NOMO-1 (cell line): ENCODE measurements around the gene UBR3.

Experiments
- DNase-seq, 2 experiments: peaks; one replicate each; lab custom pipeline; 2025; ENCODE audit not compliant: unreplicated experiment in 2 of 2; lab: John Stamatoyannopoulos, UW

Gene UBR3

GRCh38 chr2:170031288-170031687 is 204.0 kb downstream of the UBR3 start:
- DNase-seq: no peak

GRCh38 chr2:170034596-170034995 is 207.3 kb downstream of the UBR3 start:
- no peak for DNase-seq

GRCh38 chr2:170038734-170039133 is 211.5 kb downstream of the UBR3 start:
- no peak for DNase-seq

GRCh38 chr2:170039401-170040172 is 212.3 kb downstream of the UBR3 start:
- DNase-seq: no peak

- no peak for DNase-seq
Observed at GRCh38 chr2:170044751-170045478, 217.7 kb downstream of the UBR3 start.

- DNase-seq: no peak
Observed at GRCh38 chr2:170047331-170048065, 220.2 kb downstream of the UBR3 start.

- DNase-seq: no peak
Observed at GRCh38 chr2:170052151-170052550, 224.9 kb downstream of the UBR3 start.

- no peak for DNase-seq
Observed at GRCh38 chr2:170054997-170055396, 227.7 kb downstream of the UBR3 start.

- no peak for DNase-seq
Observed at GRCh38 chr2:170056900-170057299, 229.6 kb downstream of the UBR3 start.

GRCh38 chr2:170063456-170064235 is 236.4 kb downstream of the UBR3 start:
- no peak for DNase-seq

GRCh38 chr2:170070778-170071177 is 243.5 kb downstream of the UBR3 start:
- DNase-seq: no peak

- no peak for DNase-seq
Observed at GRCh38 chr2:170073288-170073687, 246.0 kb downstream of the UBR3 start.

GRCh38 chr2:170076189-170076588 is 248.9 kb downstream of the UBR3 start:
- no peak for DNase-seq

- no peak for DNase-seq
Observed at GRCh38 chr2:170077830-170078569, 250.7 kb downstream of the UBR3 start.

GRCh38 chr2:170084820-170085491 is 257.7 kb downstream of the UBR3 start:
- DNase-seq: no peak

- DNase-seq: no peak
Observed at GRCh38 chr2:170086117-170086688, 258.9 kb downstream of the UBR3 start.

GRCh38 chr2:170086751-170087412 is 259.6 kb downstream of the UBR3 start:
- DNase-seq: no peak

- DNase-seq: no peak
Observed at GRCh38 chr2:170087413-170087793, 260.1 kb downstream of the UBR3 start.

- no peak for DNase-seq
Observed at GRCh38 chr2:170088776-170089175, 261.5 kb downstream of the UBR3 start.
